ENCODE measurements around the gene PEX6. TPM values are rescaled to one million over a fixed set of nuclear protein-coding genes. Genes with fewer than 3 reads are reported as not detected.

Gene PEX6
- total RNA-seq, 1 experiment from 2014 or later, result 15.6 TPM

- H3K4me1 ChIP-seq (ENCODE audit: insufficient read depth, low read length), result peaks cover 2% of the 10 kb centered on the region; the same call in 1 of the 2 replicates
- Mint-ChIP-seq H3K27me3 (ENCODE audit: low read depth) (no peaks in the 10 kb centered on the region), H3K4me1 (peaks cover 22 to 33% of the 10 kb centered on the region in 2 experiments), H3K36me3 (ENCODE audit: insufficient read depth in 1 of 3, low read depth in 3 of 3) (peaks cover 28 to 69% (median 68%) of the 10 kb centered on the region in 3 experiments; a peak in 6 of 7 replicates), H3K4me3 (peak overlapping the region; percentile 92 to 97), H3K9me3 (no peaks in the 10 kb centered on the region; a peak in 1 of 5 replicates), H3K27ac (peak overlapping the region; percentile 88 to 93 (median 88); a peak in 6 of 7 replicates)
- no peak overlapping the region; the same call in 1 of the 2 replicates for H3K14ac ChIP-seq (ENCODE audit: insufficient read depth, low read length)
- H3T11ph ChIP-seq (ENCODE audit: low read length), result no peak overlapping the region
- H3K27me3 ChIP-seq (ENCODE audit: insufficient read depth, low read length), result no peaks in the 10 kb centered on the region
- H3K9me3 ChIP-seq (ENCODE audit: control insufficient read depth, low read depth, low read length), result no peaks in the 10 kb centered on the region
- H3K9ac ChIP-seq (ENCODE audit: extremely low read depth, insufficient read length, low read length), result peak overlapping the region; percentile 35
- peaks cover 6% of the 10 kb centered on the region for H3K23me2 ChIP-seq (ENCODE audit: insufficient read length, low read depth, low read length, poor library complexity, severe bottlenecking)
- H2BK5ac ChIP-seq (ENCODE audit: insufficient read length, low read length), result no peak overlapping the region
- peak overlapping the region; percentile 73 for H3K4me2 ChIP-seq (ENCODE audit: insufficient read depth, insufficient read length, low read length)
- H3K4ac ChIP-seq (ENCODE audit: low read depth, low read length), result no peak overlapping the region
- H2AK5ac ChIP-seq (ENCODE audit: insufficient read length, low read length), result no peak overlapping the region
- no peak overlapping the region for H3K56ac ChIP-seq (ENCODE audit: insufficient read length, low read depth, low read length)
- no peak overlapping the region for H3K18ac ChIP-seq (ENCODE audit: insufficient read length, low read depth, low read length)
- H2BK120ac ChIP-seq (ENCODE audit: low read depth, low read length, poor library complexity, severe bottlenecking), result no peak overlapping the region
- TF ChIP-seq CTCF (conservative IDR thresholded peaks at IDR 0.05), result no peak
- no peak for DNase-seq
- no peaks in the 10 kb centered on the region for H4K20me1 ChIP-seq (ENCODE audit: control insufficient read depth, insufficient read depth, insufficient read length)
- peaks cover 11% of the 10 kb centered on the region; the same call in 1 of the 2 replicates for H3K79me2 ChIP-seq (ENCODE audit: insufficient read depth, low read length)
- H2BK15ac ChIP-seq (ENCODE audit: low read depth, low read length), result no peak overlapping the region
- no peak overlapping the region for H4K91ac ChIP-seq (ENCODE audit: insufficient read length, low read depth, low read length)
- H3K27ac ChIP-seq (ENCODE audit: insufficient read length, low read depth, low read length), result no peak overlapping the region
- no CpG with 5 or more reads among the region's 25 CpGs for WGBS (ENCODE audit: extremely low coverage, insufficient read length, low lambda C conversion rate)
- no peak overlapping the region for H4K5ac ChIP-seq (ENCODE audit: insufficient read length, low read depth, low read length)
- no peak overlapping the region for H4K8ac ChIP-seq (replicated peaks; ENCODE audit: insufficient read length, low read depth, low read length)
- H3K79me1 ChIP-seq (ENCODE audit: insufficient read depth, low read depth, low read length, poor library complexity, severe bottlenecking), result no peaks in the 10 kb centered on the region
- no peak overlapping the region for H2BK12ac ChIP-seq (ENCODE audit: insufficient read length, low read depth, low read length)
- H2BK20ac ChIP-seq (ENCODE audit: low read depth, low read length, poor library complexity, severe bottlenecking), result no peak overlapping the region
- H3K23ac ChIP-seq (ENCODE audit: insufficient read length, low read depth, low read length), result no peak overlapping the region
- no peak overlapping the region for H2AFZ ChIP-seq (ENCODE audit: low read length)
Measured at GRCh38 chr6:43013097-43013842, 34.3 kb upstream of the PEX6 start.
